Effector memory CD8-positive, alpha-beta T cell (primary cell): ENCODE data around the gene CRB3.
A peak's percentile ranks its signal among the peaks of the same experiment; 100 is the strongest.

Source experiments
- ATAC-seq: fragments of 150-1000 bp; cut with Tn5 transposase; replicated peaks from 2 replicates; pipeline ENCODE4 v1.10.0; 2021; ENCODE audit warnings: mild to moderate bottlenecking, moderate library complexity
- DNase-seq, 3 experiments: peaks; one replicate each; pipeline ENCODE4 v3.0.0; 2021
- H3K27ac Mint-ChIP-seq, 2 donors: one replicate each; pipeline ENCODE4 v1.8.0; 2022; ENCODE audit warnings: mild to moderate bottlenecking in 2 of 2, mixed read lengths in 2 of 2, moderate library complexity in 2 of 2
- H3K27me3 Mint-ChIP-seq, 2 donors: one replicate each; pipeline ENCODE4 v1.8.0; 2022; ENCODE audit warnings: mixed read lengths in 2 of 2
- H3K36me3 Mint-ChIP-seq: one replicate; pipeline ENCODE4 v1.8.0; 2022; ENCODE audit warnings: mild to moderate bottlenecking, moderate library complexity, mixed read lengths; ENCODE audit not compliant: insufficient read depth
- H3K4me1 Mint-ChIP-seq, 2 donors: one replicate each; pipeline ENCODE4 v1.8.0; 2022; ENCODE audit warnings: low read depth in 2 of 2, mixed read lengths in 2 of 2
- H3K4me3 Mint-ChIP-seq, 2 donors: one replicate each; pipeline ENCODE4 v1.8.0; 2022; ENCODE audit warnings: mild to moderate bottlenecking in 2 of 2, mixed read lengths in 2 of 2, moderate library complexity in 2 of 2
- H3K9me3 Mint-ChIP-seq, 2 donors: one replicate each; pipeline ENCODE4 v1.8.0; 2022; ENCODE audit warnings: mixed read lengths in 2 of 2
- total RNA-seq, 9 experiments: gene quantifications; one replicate each; lab custom pipeline; 2026; lab: John Stamatoyannopoulos, UW

CRB3 gene, protein sequence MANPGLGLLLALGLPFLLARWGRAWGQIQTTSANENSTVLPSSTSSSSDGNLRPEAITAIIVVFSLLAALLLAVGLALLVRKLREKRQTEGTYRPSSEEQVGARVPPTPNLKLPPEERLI
- total RNA-seq, result 0.30 to 2.2 (median 1.1) reads per million in 9 experiments

DNA sequence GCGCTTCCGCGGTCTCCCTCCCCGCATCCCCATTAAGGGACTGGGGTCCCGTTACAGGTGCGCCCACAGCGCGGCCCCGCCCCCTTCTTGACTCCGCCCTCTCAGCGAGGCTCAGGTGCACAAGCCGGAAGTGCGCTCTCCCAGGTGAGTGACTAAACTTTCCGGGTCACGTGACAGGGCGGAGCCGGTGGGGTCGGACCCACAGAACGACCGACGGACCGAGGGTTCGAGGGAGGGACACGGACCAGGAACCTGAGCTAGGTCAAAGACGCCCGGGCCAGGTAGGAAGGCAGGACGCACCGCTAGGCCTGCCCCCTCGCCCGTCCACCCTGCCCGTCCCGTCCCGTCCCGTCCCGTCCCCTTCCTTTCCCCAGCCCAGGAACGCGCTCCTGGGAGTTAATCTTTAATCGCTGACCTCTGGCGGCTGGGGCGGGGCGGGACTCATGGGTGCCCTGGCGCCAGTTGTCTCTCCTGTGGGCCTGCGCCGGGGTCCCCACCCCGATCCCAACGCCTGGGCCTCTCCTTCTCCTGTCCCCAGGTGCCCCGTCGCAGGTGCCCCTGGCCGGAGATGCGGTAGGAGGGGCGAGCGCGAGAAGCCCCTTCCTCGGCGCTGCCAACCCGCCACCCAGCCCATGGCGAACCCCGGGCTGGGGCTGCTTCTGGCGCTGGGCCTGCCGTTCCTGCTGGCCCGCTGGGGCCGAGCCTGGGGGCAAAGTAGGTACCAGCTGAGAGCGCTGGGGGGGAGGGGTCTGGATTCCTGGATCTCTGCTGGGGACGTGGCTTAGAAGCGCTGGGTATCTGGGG is at the start of gene CRB3:
Gene CRB3 (plus strand): TSS at position 202 of the 804 bp plus-strand sequence. CDS start 431 bp downstream, at position 633.
- ATAC-seq (no peak), DNase-seq (no peak)
- peak within 1 kb of the TSS; percentile 38 to 46 for H3K27ac Mint-ChIP-seq
- H3K9me3 Mint-ChIP-seq, result no peaks in the 10 kb centered on the region
- H3K36me3 Mint-ChIP-seq, result peaks cover 40% of the 10 kb centered on the region
- peak within 1 kb of the TSS in 1 of 2 donors; percentile 21 for H3K4me3 Mint-ChIP-seq
- H3K27me3 Mint-ChIP-seq, result peaks cover 0 to 7% of the 10 kb centered on the region in 2 donors
- H3K4me1 Mint-ChIP-seq, result peaks cover 8 to 16% of the 10 kb centered on the region in 2 donors

DNA sequence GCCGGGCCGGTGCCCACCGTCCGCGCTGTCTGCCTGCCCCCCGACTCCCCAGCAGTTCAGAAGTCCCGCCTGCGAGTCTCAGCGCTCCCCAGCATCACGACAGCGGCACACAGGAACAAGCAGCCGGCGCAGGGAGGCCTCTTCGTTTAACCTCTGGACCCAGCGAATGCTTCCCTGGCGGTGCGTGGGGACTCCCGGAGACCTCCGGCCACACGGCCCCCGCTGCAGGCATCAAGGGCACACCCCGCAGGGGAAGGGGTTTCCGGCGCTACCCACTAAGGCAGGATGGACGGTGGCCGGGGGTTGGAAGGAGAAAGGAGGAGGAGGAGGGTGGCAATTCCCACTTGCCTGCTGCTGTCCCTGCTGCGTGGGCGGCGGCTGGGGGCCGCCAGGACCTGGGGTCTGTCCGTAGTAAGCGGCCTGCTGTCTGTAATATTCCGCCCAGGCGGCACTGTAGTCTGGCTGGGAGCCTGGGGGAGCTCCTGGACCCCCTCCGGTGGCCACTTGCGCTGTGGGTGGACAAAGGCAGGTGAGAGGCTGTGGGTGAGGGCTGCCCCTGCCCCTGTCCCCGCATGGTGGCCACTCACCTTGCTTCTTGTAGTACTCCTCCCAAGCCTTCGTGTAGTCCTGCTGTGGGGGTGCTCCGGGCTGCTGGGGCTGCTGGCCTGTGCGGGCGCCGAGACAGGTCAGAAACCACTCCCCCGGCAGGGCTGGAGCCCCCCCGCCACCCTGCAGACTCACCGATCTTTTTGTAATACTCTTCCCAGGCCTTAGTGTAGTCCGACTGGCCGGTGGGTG is 49.1 kb upstream of the CRB3 start:
- ATAC-seq (no peak), DNase-seq (no peak)
- Mint-ChIP-seq H3K4me1 (no peaks in the 10 kb centered on the region), H3K36me3 (peaks cover 60% of the 10 kb centered on the region), H3K9me3 (no peaks in the 10 kb centered on the region), H3K4me3 (no peak overlapping the region), H3K27me3 (no peaks in the 10 kb centered on the region), H3K27ac (peak overlapping the region in 1 of 2 donors; percentile 46)

DNA sequence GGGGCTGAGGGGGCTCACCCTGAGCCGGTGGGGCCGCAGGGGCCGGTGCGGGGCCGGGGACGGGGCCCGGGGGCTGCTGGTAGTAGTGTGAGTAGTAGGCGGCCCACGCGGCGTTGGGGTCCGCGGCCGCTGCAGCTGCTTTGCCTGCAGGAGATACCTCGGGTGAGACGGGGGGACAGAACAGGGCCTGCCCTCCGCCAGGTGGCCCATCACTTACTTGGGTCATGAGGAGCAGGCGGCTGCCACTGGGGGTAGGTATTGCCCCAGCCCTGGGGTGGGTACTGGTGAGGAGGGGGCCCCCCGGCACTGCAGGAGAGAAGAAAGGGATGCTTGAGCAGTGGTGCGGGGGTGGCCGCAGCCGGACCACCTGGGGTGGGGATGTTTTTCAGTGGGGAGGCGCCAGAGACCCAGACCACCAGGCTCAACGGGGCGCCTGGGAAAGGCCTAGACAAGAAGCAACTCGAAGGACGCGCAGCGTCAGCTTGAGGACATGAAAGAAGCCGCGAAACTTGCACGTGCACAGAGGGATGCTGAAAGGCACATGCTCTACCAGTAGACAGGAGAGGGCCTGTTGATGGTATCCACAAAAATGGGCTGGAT is 48.4 kb upstream of the CRB3 start:
- Mint-ChIP-seq H3K4me1 (peaks cover 0 to 1% of the 10 kb centered on the region in 2 donors), H3K27me3 (no peaks in the 10 kb centered on the region), H3K9me3 (no peaks in the 10 kb centered on the region), H3K27ac (no peak overlapping the region), H3K36me3 (peaks cover 61% of the 10 kb centered on the region), H3K4me3 (no peak overlapping the region)
- DNase-seq, result no peak
- no peak for ATAC-seq

DNA sequence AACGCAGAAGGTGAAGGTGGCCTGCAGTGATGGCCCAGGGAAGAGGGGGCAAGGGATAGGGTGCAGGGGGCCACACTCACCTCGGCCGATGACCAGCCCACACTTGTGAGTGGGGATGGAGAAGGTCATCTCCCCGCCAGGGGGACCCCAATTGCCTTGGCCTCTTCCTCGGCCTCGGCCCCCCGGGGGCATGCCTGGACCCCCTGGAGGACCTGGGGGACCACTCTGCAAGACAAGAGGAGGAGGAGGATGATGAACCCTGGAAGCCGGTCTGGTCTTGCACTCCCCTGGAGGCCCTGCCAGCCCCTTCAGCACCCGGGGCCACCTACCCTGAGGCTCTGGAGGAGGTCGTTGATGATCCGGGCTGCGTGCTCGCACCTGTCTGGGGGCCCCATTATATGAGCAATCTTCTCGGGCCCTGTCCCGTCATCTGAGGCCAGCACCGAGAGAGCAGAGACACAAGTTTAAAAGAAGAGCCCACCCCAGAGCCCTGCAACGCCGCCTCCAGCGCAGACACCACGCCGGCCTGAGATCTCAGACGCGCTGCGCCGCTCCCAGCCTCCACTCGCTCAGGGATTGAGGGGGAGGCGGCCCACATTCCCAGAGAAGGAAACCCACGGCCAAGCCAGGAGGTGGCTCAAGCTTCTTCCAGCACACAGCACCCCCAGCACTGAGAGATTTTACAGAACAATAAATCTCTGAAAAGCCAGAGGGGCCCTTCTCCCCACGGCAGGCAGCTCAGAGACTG is 47.2 kb upstream of the CRB3 start:
- no peaks in the 10 kb centered on the region for H3K27me3 Mint-ChIP-seq
- DNase-seq (no peak), ATAC-seq (no peak)
- peaks cover 61% of the 10 kb centered on the region for H3K36me3 Mint-ChIP-seq
- H3K4me3 Mint-ChIP-seq, result no peak overlapping the region
- H3K27ac Mint-ChIP-seq, result no peak overlapping the region
- no peaks in the 10 kb centered on the region for H3K9me3 Mint-ChIP-seq
- H3K4me1 Mint-ChIP-seq, result peaks cover 4 to 5% of the 10 kb centered on the region in 2 donors

DNA sequence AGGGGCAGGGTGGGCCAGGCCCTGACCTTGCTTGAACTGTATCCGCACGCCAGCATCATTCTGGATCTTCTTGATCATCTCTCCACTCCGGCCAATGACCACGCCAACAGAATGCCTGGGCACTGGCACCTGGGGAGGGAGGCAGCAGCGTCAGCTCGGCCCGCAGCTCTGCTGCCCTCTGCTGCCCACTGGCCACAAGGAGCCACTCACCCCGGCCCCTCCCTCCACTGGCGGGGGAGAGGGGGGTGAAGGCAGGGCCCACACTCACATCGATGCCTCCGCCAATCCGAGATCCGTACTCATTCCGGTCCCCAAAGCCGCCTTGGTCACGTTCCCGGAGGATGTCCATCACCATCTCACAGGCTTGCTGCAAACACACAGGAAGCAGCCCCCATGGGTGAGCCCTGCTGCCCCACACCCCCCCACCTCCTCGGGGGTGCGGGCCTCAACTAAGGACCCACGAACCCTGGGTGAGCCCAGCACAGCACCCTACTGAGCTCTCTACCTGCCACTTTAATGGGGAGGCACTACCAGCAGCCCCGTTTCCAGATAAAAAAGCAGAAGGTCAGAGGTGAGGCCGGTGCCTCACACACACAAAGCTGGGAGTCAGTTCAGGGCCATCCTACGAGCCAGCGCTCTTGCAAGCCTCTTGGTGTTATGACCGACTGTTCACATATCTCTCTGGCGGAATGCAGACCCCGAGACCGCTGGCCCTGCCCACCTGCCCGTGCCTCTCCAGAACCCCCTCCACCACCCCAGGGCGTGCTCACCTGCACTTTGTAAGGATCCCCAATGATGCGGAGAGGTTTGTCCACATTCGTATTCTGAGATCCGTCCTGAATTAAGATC is 46.1 kb upstream of the CRB3 start:
- Mint-ChIP-seq H3K27ac (no peak overlapping the region), H3K27me3 (no peaks in the 10 kb centered on the region), H3K36me3 (peaks cover 65% of the 10 kb centered on the region), H3K4me3 (no peak overlapping the region), H3K4me1 (peaks cover 13 to 15% of the 10 kb centered on the region in 2 donors), H3K9me3 (no peaks in the 10 kb centered on the region)
- ATAC-seq (no peak), DNase-seq (no peak)

GRCh38 chr19:6418562-6418932 is 45.5 kb upstream of the CRB3 start:
- H3K4me3 Mint-ChIP-seq, result no peak overlapping the region
- H3K4me1 Mint-ChIP-seq, result peaks cover 19 to 21% of the 10 kb centered on the region in 2 donors
- ATAC-seq (no peak), DNase-seq (no peak)
- H3K9me3 Mint-ChIP-seq, result no peaks in the 10 kb centered on the region
- H3K36me3 Mint-ChIP-seq, result peaks cover 63% of the 10 kb centered on the region
- H3K27me3 Mint-ChIP-seq, result no peaks in the 10 kb centered on the region
- H3K27ac Mint-ChIP-seq, result no peak overlapping the region

GRCh38 chr19:6421075-6422014 is 42.7 kb upstream of the CRB3 start:
- Mint-ChIP-seq H3K4me1 (peaks cover 27 to 33% of the 10 kb centered on the region in 2 donors), H3K4me3 (no peak overlapping the region), H3K36me3 (peaks cover 50% of the 10 kb centered on the region), H3K9me3 (no peaks in the 10 kb centered on the region), H3K27ac (peak overlapping the region; percentile 83 to 90), H3K27me3 (no peaks in the 10 kb centered on the region)
- ATAC-seq (no peak), DNase-seq (no peak)

DNA sequence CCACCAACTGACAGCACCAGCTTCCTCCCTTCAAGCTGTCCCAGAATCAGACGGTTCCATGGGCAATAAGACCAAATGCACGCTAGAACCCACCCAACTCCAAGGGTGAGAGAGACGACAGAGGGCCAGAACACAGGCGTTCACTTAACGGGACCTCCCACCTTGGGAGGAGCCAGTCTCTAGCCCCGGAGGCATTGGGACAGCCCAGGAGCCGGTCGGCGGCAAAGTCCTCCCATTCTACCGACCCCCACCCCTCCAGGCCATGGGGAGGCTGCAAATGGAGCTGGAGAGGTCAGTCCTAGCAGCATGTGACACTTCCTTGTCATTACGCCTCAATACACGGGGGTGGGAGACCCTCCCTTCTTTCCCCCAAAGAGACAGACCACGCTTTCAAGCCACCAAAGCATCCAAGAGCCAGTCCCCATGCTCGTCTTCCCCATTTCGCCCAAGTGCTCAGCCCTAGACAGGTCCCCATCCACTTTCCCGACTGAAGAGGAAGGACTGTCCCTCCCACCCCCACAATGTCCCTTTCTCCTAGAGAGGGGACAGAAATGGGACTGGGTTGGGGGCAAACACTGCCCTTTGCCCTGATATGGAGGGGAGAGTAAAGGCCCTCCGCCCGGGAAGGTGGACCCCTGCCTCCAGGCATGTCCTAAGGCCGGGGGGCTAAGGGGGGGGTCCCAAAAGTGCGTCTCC is 40.4 kb upstream of the CRB3 start:
- DNase-seq (no peak), ATAC-seq (no peak)
- Mint-ChIP-seq H3K36me3 (peaks cover 37% of the 10 kb centered on the region), H3K27me3 (no peaks in the 10 kb centered on the region), H3K27ac (peak overlapping the region; percentile 83 to 90), H3K9me3 (no peaks in the 10 kb centered on the region), H3K4me3 (peak overlapping the region; percentile 82 to 87), H3K4me1 (peaks cover 28 to 33% of the 10 kb centered on the region in 2 donors)

DNA sequence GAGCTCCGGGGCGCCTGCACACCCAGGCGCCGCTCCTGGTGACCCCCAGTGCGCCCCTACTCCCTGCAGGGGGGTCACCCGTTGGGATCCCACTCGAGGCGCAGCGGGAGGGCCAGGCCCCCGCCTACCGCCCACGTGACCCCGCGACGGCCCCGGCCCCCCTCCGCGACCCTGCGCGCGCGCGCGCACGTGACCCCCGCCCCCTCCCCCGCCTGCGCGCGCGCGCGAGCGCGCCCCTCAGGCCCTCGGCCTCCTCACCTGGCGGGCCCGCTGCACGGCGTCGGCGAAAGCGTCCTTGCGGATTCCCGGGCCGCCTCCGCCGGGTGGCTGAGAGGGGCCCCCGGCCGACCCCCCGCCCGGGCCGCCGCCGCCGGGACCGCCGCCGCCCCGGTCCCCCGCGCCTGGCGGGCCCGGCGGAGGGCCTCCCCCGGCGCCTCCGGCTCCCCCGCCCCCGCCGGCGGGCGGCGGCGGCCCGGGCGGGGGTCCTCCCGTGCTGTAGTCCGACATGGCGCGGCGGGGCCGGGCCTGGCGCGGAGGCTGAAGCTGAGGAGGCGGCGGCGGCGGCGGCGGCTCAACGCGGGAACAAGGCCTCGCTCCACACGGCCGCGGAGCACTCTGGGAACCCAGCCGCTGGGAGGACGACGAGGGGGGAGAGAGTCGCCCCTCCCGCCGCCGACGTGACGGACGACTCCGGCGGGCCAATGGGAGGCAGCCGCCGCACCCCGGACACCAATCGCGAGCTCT is 39.7 kb upstream of the CRB3 start, which contains the start of gene KHSRP:
Gene KHSRP (minus strand): TSS at position 617 of the 744 bp plus-strand sequence. CDS start 110 bp downstream, at position 507.
- ATAC-seq, result no peak
- Mint-ChIP-seq H3K36me3 (peaks cover 31% of the 10 kb centered on the region), H3K9me3 (no peaks in the 10 kb centered on the region), H3K27ac (peak within 1 kb of the TSS; percentile 83 to 90), H3K4me1 (peaks cover 28 to 33% of the 10 kb centered on the region in 2 donors), H3K27me3 (no peaks in the 10 kb centered on the region), H3K4me3 (peak within 1 kb of the TSS; percentile 82 to 87)
- peak in 1 of 3 experiments; percentile 21 for DNase-seq

DNA sequence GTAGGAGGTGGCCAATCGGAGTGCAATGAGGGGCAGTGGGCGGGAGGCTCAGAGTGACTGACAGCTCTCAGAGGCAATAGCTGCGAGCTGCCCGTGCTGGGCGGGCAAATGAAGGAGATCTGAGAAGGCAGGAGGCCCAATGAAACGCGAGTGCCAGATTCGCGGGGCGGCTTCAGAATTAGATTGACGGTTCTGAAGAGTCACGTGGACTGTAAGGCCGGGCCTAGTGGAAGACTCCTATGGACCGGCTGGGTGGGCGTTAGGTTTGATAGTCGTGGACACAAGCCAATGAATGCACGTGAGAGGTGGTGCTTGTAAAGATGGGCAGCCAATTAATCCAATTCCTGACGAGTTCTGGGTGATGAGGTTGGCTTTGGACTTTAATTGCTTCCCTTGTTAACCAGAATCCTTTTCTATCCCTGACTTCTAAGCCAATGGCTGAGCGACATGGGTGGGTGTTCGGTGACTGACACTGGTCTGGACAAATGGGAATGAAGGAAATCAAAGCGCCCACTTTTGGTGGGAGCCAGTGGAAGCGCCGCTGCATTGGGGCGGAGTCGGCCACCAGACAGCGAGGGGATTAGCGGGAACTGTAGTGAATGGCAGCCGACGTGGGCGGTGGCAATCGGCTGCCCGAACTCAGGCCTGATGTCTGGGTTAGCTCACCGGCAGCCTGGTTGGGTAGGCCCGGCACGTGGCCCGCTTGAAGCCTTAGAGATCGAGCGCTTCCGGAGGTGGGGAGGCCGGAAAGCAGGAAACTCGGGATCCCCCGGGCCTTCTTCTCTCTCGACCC is 38.9 kb upstream of the CRB3 start:
- DNase-seq (peak; percentile 97 to 98 (median 98)), ATAC-seq (peak; percentile 82)
- Mint-ChIP-seq H3K4me1 (peaks cover 28 to 33% of the 10 kb centered on the region in 2 donors), H3K36me3 (peaks cover 24% of the 10 kb centered on the region), H3K27me3 (no peaks in the 10 kb centered on the region), H3K4me3 (peak overlapping the region; percentile 55 to 70), H3K27ac (peak overlapping the region; percentile 57 to 81), H3K9me3 (no peaks in the 10 kb centered on the region)
